Stomach (tissue), 4 donors: ENCODE measurements around the gene TSHZ2.

Experiments used
- POLR2A ChIP-seq, 4 donors: fragments of 450-650 bp; IDR thresholded peaks; one replicate each; pipeline ENCODE4 v1.6.1; 2016; ENCODE audit warnings: antibody characterized with exemption in 4 of 4, control low read depth in 2 of 4, mild to moderate bottlenecking in 1 of 4, moderate library complexity in 1 of 4
- POLR2AphosphoS5 ChIP-seq, 3 donors: sonication (generic); formaldehyde crosslinking; IDR thresholded peaks; one replicate each; pipeline ENCODE4 v1.6.1; 2016; ENCODE audit warnings: antibody characterized with exemption in 3 of 3
- TF ChIP-seq, protein P1 (sequence below), 7 experiments: fragments of 450-650 bp in 4 of 7; fragments of 200-600 bp in 3 of 7; sonication (generic) in 3 of 7; IDR thresholded peaks; one replicate each; pipeline ENCODE4 v1.5.1; 2016 to 2019; ENCODE audit warnings: antibody characterized with exemption in 7 of 7, control low read depth in 2 of 7, mild to moderate bottlenecking in 1 of 7

DNA sequence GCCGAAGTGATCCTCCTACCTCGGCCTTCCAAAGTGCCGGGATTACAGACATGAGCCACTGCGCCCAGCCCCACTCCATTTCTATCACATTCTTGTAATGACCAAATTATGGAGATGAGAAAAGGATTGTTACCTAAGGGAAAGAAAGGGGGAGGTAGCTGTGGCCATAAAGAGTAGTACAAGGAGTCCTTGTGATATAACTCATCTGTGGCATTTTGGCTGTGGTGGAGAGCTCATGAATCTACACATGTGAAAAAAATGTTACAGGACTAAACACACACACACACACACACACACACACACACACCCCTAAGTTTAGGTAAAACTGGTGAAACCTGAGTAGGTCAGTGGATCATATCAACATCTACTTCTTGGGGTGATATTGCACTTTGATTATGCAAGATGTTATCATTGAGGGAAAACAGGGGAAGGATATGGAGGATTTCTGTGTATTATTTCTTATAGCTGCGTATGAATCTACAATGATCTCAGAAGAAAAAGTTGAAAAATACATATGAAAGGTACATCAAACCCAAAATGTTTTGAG is 251.5 kb downstream of the TSHZ2 start:
- TF ChIP-seq, protein P1, sequence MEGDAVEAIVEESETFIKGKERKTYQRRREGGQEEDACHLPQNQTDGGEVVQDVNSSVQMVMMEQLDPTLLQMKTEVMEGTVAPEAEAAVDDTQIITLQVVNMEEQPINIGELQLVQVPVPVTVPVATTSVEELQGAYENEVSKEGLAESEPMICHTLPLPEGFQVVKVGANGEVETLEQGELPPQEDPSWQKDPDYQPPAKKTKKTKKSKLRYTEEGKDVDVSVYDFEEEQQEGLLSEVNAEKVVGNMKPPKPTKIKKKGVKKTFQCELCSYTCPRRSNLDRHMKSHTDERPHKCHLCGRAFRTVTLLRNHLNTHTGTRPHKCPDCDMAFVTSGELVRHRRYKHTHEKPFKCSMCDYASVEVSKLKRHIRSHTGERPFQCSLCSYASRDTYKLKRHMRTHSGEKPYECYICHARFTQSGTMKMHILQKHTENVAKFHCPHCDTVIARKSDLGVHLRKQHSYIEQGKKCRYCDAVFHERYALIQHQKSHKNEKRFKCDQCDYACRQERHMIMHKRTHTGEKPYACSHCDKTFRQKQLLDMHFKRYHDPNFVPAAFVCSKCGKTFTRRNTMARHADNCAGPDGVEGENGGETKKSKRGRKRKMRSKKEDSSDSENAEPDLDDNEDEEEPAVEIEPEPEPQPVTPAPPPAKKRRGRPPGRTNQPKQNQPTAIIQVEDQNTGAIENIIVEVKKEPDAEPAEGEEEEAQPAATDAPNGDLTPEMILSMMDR (IDR thresholded peaks at IDR 0.05), result no peak
- TF ChIP-seq POLR2A (IDR thresholded peaks at IDR 0.05) (no peak), POLR2AphosphoS5 (IDR thresholded peaks at IDR 0.05) (no peak)
